Vagina (tissue), 2 donors: ENCODE data around the gene SRSF12. TPM values are rescaled to one million over a fixed set of nuclear protein-coding genes. Genes with fewer than 3 reads are reported as not detected.

ENCODE experiments used
- DNase-seq, 2 donors: peaks; one replicate each; pipeline ENCODE4 v3.0.0-alpha.2; 2017; ENCODE audit errors: extremely low spot score in 2 of 2
- H3K27ac ChIP-seq: fragments of 200-600 bp; sonication (generic); one replicate; pipeline ENCODE4 v1.5.1; 2019
- H3K27me3 ChIP-seq: fragments of 200-600 bp; sonication (generic); one replicate; pipeline ENCODE4 v1.5.1; 2019
- H3K36me3 ChIP-seq, 2 donors: fragments of 200-600 bp; sonication (generic); one replicate each; pipeline ENCODE4 v1.5.1; 2017 to 2019
- H3K4me1 ChIP-seq: fragments of 200-600 bp; sonication (generic); one replicate; pipeline ENCODE4 v1.5.1; 2019
- H3K4me3 ChIP-seq, 2 donors: fragments of 200-600 bp; sonication (generic); 1 replicate in 1 of 2; 2 replicates in 1 of 2; pipeline ENCODE4 v1.5.1; 2016 to 2019
- H3K9me3 ChIP-seq: fragments of 200-600 bp; sonication (generic); one replicate; pipeline ENCODE4 v1.5.1; 2019
- CTCF ChIP-seq, 3 experiments: fragments of 450-650 bp in 2 of 3; fragments of 200-600 bp in 1 of 3; sonication (generic) in 1 of 3; IDR thresholded peaks; one replicate each; pipeline ENCODE4 v1.5.1; 2017 to 2019; ENCODE audit warnings: antibody characterized with exemption in 3 of 3, mild to moderate bottlenecking in 2 of 3, moderate library complexity in 2 of 3
- POLR2A ChIP-seq, 2 donors: fragments of 450-650 bp; IDR thresholded peaks; one replicate each; pipeline ENCODE4 v1.6.1; 2017; ENCODE audit warnings: antibody characterized with exemption in 2 of 2, mild to moderate bottlenecking in 2 of 2, moderate library complexity in 2 of 2
- POLR2AphosphoS5 ChIP-seq, 2 donors: sonication (generic); formaldehyde crosslinking; IDR thresholded peaks; one replicate each; pipeline ENCODE4 v1.9.0; 2017; ENCODE audit warnings: antibody characterized with exemption in 2 of 2, mild to moderate bottlenecking in 2 of 2, low read depth in 1 of 2; ENCODE audit not compliant: insufficient read depth in 1 of 2
- intact Hi-C: fragments of 100-400 bp; cut with DNase I; formaldehyde crosslinking; loops from one replicate; pipeline ENCODE4 v1.15.1; 2023
- total RNA-seq: library from RNA; depleted of rRNA; stranded (reverse); fragments of >200 nt; gene quantifications from one replicate; pipeline ENCODE4 v1.2.3, GENCODE V29; 2016

The SRSF12 gene
- total RNA-seq, 1 donor from 2014 or later = 0.25 TPM

- Histone ChIP-seq H3K4me3 (no peak overlapping the region), H3K4me1 (peaks cover 43% of the 10 kb centered on the region), H3K27me3 (no peaks in the 10 kb centered on the region), H3K9me3 (no peaks in the 10 kb centered on the region), H3K27ac (no peak overlapping the region), H3K36me3 (peaks cover 0 to 26% of the 10 kb centered on the region in 2 donors)
- DNase-seq = no peak
- intact Hi-C loops = loop anchor here (10.0 kb wide), 1 partner anchor 101 kb away; no protein-coding TSS in a partner anchor
- TF ChIP-seq CTCF (IDR thresholded peaks at IDR 0.05) (no peak), POLR2AphosphoS5 (IDR thresholded peaks at IDR 0.05; ENCODE audit: insufficient read depth in 1 of 2, low read depth in 1 of 2) (no peak), POLR2A (IDR thresholded peaks at IDR 0.05) (no peak)
Observed at GRCh38 chr6:89085409-89086205, 32.3 kb downstream of the SRSF12 start.

- TF ChIP-seq POLR2AphosphoS5 (IDR thresholded peaks at IDR 0.05; ENCODE audit: insufficient read depth in 1 of 2, low read depth in 1 of 2) (no peak), CTCF (IDR thresholded peaks at IDR 0.05) (no peak)
- peaks cover 0 to 26% of the 10 kb centered on the region in 2 donors for H3K36me3 ChIP-seq
- H3K4me3 ChIP-seq = peak overlapping the region in 1 of 2 donors; percentile 3
- no peak overlapping the region for H3K27ac ChIP-seq
- no peaks in the 10 kb centered on the region for H3K9me3 ChIP-seq
- intact Hi-C loops = loop anchor here (5.0 to 10.0 kb wide), 3 partner anchors 48 to 267 kb away; partner anchors contain the start of gene UBE2J1
- no peak for DNase-seq
- H3K4me1 ChIP-seq = peaks cover 43% of the 10 kb centered on the region
- H3K27me3 ChIP-seq = no peaks in the 10 kb centered on the region
Observed at GRCh38 chr6:89084954-89085353, 32.9 kb downstream of the SRSF12 start.

GRCh38 chr6:89084542-89084941, 33.3 kb downstream of the SRSF12 start:
- H3K9me3 ChIP-seq = no peaks in the 10 kb centered on the region
- TF ChIP-seq CTCF (IDR thresholded peaks at IDR 0.05) = no peak
- TF ChIP-seq POLR2A (IDR thresholded peaks at IDR 0.05) = no peak
- TF ChIP-seq POLR2AphosphoS5 (IDR thresholded peaks at IDR 0.05; ENCODE audit: insufficient read depth in 1 of 2, low read depth in 1 of 2) = no peak
- no peak for DNase-seq
- peaks cover 0 to 26% of the 10 kb centered on the region in 2 donors for H3K36me3 ChIP-seq
- peaks cover 43% of the 10 kb centered on the region for H3K4me1 ChIP-seq
- H3K4me3 ChIP-seq = peak overlapping the region in 1 of 2 donors; percentile 3
- no peaks in the 10 kb centered on the region for H3K27me3 ChIP-seq
- intact Hi-C loops = loop anchor here (5.0 to 10.0 kb wide), 3 partner anchors 47 to 268 kb away; partner anchors contain the start of gene UBE2J1
- H3K27ac ChIP-seq = no peak overlapping the region

- intact Hi-C loops = loop anchor here (5.0 to 10.0 kb wide), 3 partner anchors 45 to 270 kb away; partner anchors contain the start of gene UBE2J1
- H3K4me1 ChIP-seq = peaks cover 43% of the 10 kb centered on the region
- TF ChIP-seq POLR2A (IDR thresholded peaks at IDR 0.05) (no peak), POLR2AphosphoS5 (IDR thresholded peaks at IDR 0.05; ENCODE audit: insufficient read depth in 1 of 2, low read depth in 1 of 2) (no peak), CTCF (IDR thresholded peaks at IDR 0.05) (no peak)
- peak overlapping the region; percentile 100 for H3K27ac ChIP-seq
- no peaks in the 10 kb centered on the region for H3K9me3 ChIP-seq
- peak overlapping the region; percentile 64 to 100 for H3K4me3 ChIP-seq
- no peaks in the 10 kb centered on the region for H3K27me3 ChIP-seq
- peaks cover 0 to 26% of the 10 kb centered on the region in 2 donors for H3K36me3 ChIP-seq
- no peak for DNase-seq
Observed at GRCh38 chr6:89082486-89082891, 35.4 kb downstream of the SRSF12 start.
